ENCODE results near the gene CD300C.
"Not testable (repeated sequence)": the region's sequence is repeated elsewhere in the genome, so short reads cannot be mapped to it uniquely, and the experiment has no call there.

The CD300C gene

DNA sequence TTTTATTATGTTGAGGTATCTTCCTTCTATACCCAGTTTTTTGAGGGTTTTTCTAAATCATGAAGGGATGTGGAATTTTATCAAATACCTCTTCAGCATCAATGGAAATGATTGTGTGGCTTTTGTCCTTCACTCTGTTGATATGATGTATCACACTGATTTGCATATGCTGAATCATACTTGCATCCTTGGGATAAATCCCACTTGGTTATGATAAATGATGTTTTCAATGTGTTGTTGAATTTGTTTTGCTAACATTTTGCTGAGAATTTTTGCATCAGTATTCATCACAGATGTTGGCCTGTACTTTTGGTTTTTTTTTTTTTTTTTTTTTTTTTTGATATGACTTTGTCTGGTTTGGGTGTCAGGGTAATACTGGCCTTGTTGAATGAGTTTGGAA is 37.8 kb downstream of the CD300C start:
- no peak for DNase-seq

GRCh38 chr17:74503949-74504348 is 42.0 kb downstream of the CD300C start:
- not testable (repeated sequence) for DNase-seq

- no peak for DNase-seq
Measured at GRCh38 chr17:74502861-74503260, 43.1 kb downstream of the CD300C start.

DNA sequence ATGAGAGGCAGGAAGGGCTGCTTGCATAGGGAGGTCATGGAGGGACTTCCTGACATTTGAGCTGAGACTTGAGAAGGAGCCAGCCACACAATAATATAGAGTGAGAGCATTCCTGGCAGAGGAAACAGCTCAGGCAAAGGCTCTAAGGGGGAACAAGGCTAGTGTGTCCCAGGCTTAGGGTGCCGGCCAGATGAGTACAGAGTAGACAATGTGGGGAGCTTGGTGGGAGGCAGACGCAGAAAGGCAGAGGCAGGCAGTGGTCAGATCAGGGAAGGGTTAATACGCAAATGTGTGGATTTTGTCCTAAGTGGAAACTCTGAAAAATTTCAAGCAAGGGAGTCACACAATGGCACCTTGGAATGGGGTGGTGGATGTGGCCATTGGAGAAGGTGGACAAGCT is 45.9 kb downstream of the CD300C start:
- no peak for DNase-seq

DNA sequence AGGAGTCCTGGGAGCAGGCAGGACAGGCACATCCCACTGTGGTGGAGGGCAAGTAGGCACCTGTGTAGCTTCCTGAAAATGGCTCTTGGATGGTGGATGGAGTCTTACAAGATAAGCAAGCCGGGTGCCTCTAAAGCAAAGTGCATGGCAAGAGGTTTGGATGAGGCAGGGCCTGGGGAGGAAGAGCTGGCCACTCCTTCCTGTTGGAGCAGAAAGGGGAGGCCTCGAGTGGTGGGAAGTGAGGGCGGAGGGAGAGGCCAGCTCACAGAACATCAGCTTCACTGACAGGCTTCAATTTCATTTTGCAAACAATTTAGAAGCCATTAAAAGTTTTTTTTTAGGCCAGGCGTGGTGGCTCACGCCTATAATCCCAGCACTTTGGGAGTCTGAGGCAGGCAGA is 48.4 kb downstream of the CD300C start:
- DNase-seq: no peak

- peak; percentile 60 for DNase-seq
Measured at GRCh38 chr17:74493331-74493833, 52.5 kb downstream of the CD300C start.

- no peak for DNase-seq
Measured at GRCh38 chr17:74491626-74492025, 54.3 kb downstream of the CD300C start.
